H1 (cell line): Measurements from ENCODE around the gene PLAU. TPM values are rescaled to one million over a fixed set of nuclear protein-coding genes. Genes with fewer than 3 reads are reported as not detected.

Experiments used
- BRCA1 ChIP-seq: IDR thresholded peaks from 2 replicates; pipeline ENCODE4 v1.6.1; 2012; ENCODE audit warnings: low read depth, low read length, improper control_type of control experiment
- CHD7 ChIP-seq: fragments of 300-600 bp; sonication (generic); IDR thresholded peaks from 2 replicates; pipeline ENCODE4 v1.7.1; 2012; ENCODE audit warnings: low read length, moderate library complexity, mild to moderate bottlenecking, inconsistent platforms; ENCODE audit not compliant: insufficient replicate concordance
- RXRA ChIP-seq: IDR thresholded peaks from 2 replicates; pipeline ENCODE4 v1.6.1; 2011; ENCODE audit warnings: low read depth, mild to moderate bottlenecking, low read length, moderate library complexity; ENCODE audit not compliant: insufficient read depth
- SAP30 ChIP-seq: fragments of 300-600 bp; sonication (generic); IDR thresholded peaks from 2 replicates; pipeline ENCODE4 v1.7.1; 2012; ENCODE audit warnings: low read length, moderate library complexity, mild to moderate bottlenecking, inconsistent platforms; ENCODE audit not compliant: insufficient read depth, insufficient replicate concordance
- SP4 ChIP-seq: IDR thresholded peaks from 2 replicates; pipeline ENCODE4 v1.6.1; 2012; ENCODE audit warnings: low read length, inconsistent platforms
- TAF7 ChIP-seq: optimal IDR thresholded peaks from 2 replicates; pipeline ENCODE3; 2011; ENCODE audit warnings: low read depth, mild to moderate bottlenecking, inconsistent platforms, low read length, moderate library complexity, borderline replicate concordance
- TEAD4 ChIP-seq: IDR thresholded peaks from 2 replicates; pipeline ENCODE4 v1.6.1; 2012; ENCODE audit warnings: low read depth, low read length, inconsistent platforms, mixed read lengths
- YY1 ChIP-seq: IDR thresholded peaks from 2 replicates; pipeline ENCODE4 v1.6.1; 2011; ENCODE audit warnings: low read depth, mild to moderate bottlenecking, low read length
- polyA plus RNA-seq, 7 experiments: library from polyadenylated mRNA; depleted of rRNA in 3 of 7; stranded (reverse) in 5 of 7; unstranded in 2 of 7; fragments of >200 nt in 5 of 7; fragments of 200-250 nt in 2 of 7; gene quantifications; 1 replicate in 5 of 7; 2 replicates in 1 of 7; 4 replicates in 1 of 7; pipeline versions ENCODE4 v1.2.1 to v1.2.3, GENCODE V29; 2011 to 2013; ENCODE audit warnings: missing spikeins in 2 of 7, mixed read lengths in 2 of 7
- total RNA-seq: library from RNA; stranded (reverse); fragmentation: NEBNext Ultra II Directional; extraction: Animal tissue kit (Norgen Biotek cat#: 25700); gene quantifications from 2 replicates; pipeline ENCODE4 v1.2.1, GENCODE V29; 2021

The PLAU gene
- total and polyA plus RNA-seq, 2 of the 8 experiments (the other 6 are each of a cell fraction or from before 2014, with no cell fraction given), result 16.2 to 26.1 TPM

- TF ChIP-seq CHD7 (no peak), SAP30 (no peak), SP4 (no peak), RXRA (no peak), TAF7 (no peak), BRCA1 (no peak), TEAD4 (no peak), YY1 (no peak)
These were observed 4.4 kb downstream of the PLAU start (continued) for GRCh38 chr10:73915206-73915851.
